Measurements from ENCODE around the gene HPCAL1. TPM values are rescaled to one million over a fixed set of nuclear protein-coding genes. Genes with fewer than 3 reads are reported as not detected.

HPCAL1 gene
- total and polyA plus RNA-seq, 2 donors (not counting 1 experiment from before 2014, with no cell fraction given): 60.3 to 65.1 TPM

GRCh38 chr2:10433947-10434885 lies 131.5 kb downstream of the HPCAL1 start:
- peaks cover 0 to 4% (median 0%) of the 10 kb centered on the region in 4 experiments for H3K27me3 ChIP-seq (replicated peaks in 1 of 4; ENCODE audit: control extremely low read depth in 1 of 4, control insufficient read depth in 3 of 4, insufficient read depth in 4 of 4, low read length in 3 of 4)
- no peak overlapping the region for H2AFZ ChIP-seq (ENCODE audit: insufficient read depth, low read depth, low read length, poor library complexity, severe bottlenecking)
- H3K79me2 ChIP-seq (ENCODE audit: control insufficient read depth, insufficient read depth, low read length): no peaks in the 10 kb centered on the region
- H3K9me3 ChIP-seq (ENCODE audit: control extremely low read depth in 1 of 3, control insufficient read depth in 2 of 3, insufficient read depth in 1 of 3, low read length in 2 of 3): no peaks in the 10 kb centered on the region
- Mint-ChIP-seq H3K9me3 (ENCODE audit: insufficient read depth) (no peaks in the 10 kb centered on the region), H3K27ac (peak overlapping the region; percentile 74), H3K27me3 (no peaks in the 10 kb centered on the region), H3K4me1 (peaks cover 19% of the 10 kb centered on the region), H3K4me3 (no peak overlapping the region)
- 86% methylated on average over 15 of the region's 19 CpGs for WGBS (ENCODE audit: insufficient coverage)
- DNase-seq: peak; percentile 26
- H3K27ac ChIP-seq (ENCODE audit: low read length in 2 of 2): no peak overlapping the region
- peaks cover under 1% of the 10 kb centered on the region for H4K20me1 ChIP-seq (ENCODE audit: control insufficient read depth, insufficient read depth, low read length, poor library complexity, severe bottlenecking)
- POLR2A ChIA-PET: interaction anchor here (0.7 to 1.0 kb wide), 4 partner anchors 25 to 310 kb away, joined by 3 to 6 read pairs (median 4); no protein-coding TSS in a partner anchor
- H3K4me3 ChIP-seq (ENCODE audit: control extremely low read depth in 1 of 5, extremely low read depth in 1 of 5, insufficient read depth in 1 of 5, low read depth in 2 of 5, low read length in 4 of 5): no peak overlapping the region
- no peak for TF ChIP-seq CTCF (IDR thresholded peaks at IDR 0.05)
- TF ChIP-seq EZH2 (IDR thresholded peaks at IDR 0.05; ENCODE audit: borderline replicate concordance, insufficient read depth, low read depth, low read length, poor library complexity, severe bottlenecking): no peak
- CTCF ChIA-PET: interaction anchor here (0.7 to 11.0 kb wide), 47 partner anchors 8 to 619 kb away, joined by 3 to 220 read pairs (median 6); partner anchors contain the start of genes CYS1, HPCAL1, ODC1 and RRM2
- peak overlapping the region; percentile 53 for H3K4me2 ChIP-seq (replicated peaks; ENCODE audit: low read depth, low read length, poor library complexity, severe bottlenecking)
- peaks cover 0 to 9% of the 10 kb centered on the region in 2 experiments for H3K36me3 ChIP-seq (replicated peaks in 1 of 2; ENCODE audit: control extremely low read depth in 1 of 2, control insufficient read depth in 1 of 2, extremely low read depth in 1 of 2, insufficient read depth in 2 of 2, low read length in 1 of 2)
- no peak for ATAC-seq (ENCODE audit: low read depth)
- no peak overlapping the region for H3K9ac ChIP-seq (ENCODE audit: low read length)
- intact Hi-C loops (cut with micrococcal nuclease): loop anchor here (2.0 kb wide), 1 partner anchor 235 kb away; no protein-coding TSS in a partner anchor
- peaks cover 12 to 18% of the 10 kb centered on the region in 2 donors for H3K4me1 ChIP-seq (ENCODE audit: control insufficient read depth in 2 of 2, insufficient read depth in 2 of 2, low read length in 2 of 2)
